Spleen (tissue), 7 donors: ENCODE data around the gene MAPKAP1.

Experiments
- POLR2A ChIP-seq, 3 donors: fragments of 450-650 bp; IDR thresholded peaks; one replicate each; pipeline ENCODE4 v1.5.1; 2017; ENCODE audit warnings: antibody characterized with exemption in 3 of 3, mild to moderate bottlenecking in 1 of 3
- POLR2AphosphoS5 ChIP-seq, 3 donors: sonication (generic); formaldehyde crosslinking; IDR thresholded peaks; one replicate each; pipeline ENCODE4 v1.5.1; 2017; ENCODE audit warnings: antibody characterized with exemption in 3 of 3
- TF ChIP-seq, protein P1 (sequence below), 11 experiments: fragments of 200-600 bp in 7 of 11; fragments of 450-650 bp in 4 of 11; sonication (generic) in 4 of 11; IDR thresholded peaks in 8 of 11; conservative IDR thresholded peaks in 3 of 11; 1 replicate in 7 of 11; 2 replicates in 4 of 11; pipeline versions ENCODE4 v1.4.0 to v1.8.0; 2016 to 2021; ENCODE audit warnings: antibody characterized with exemption in 11 of 11, inconsistent platforms in 4 of 11, mild to moderate bottlenecking in 1 of 11
- donor health status: DM: no; HTN: no; CAD: no; lungs with moderate emphysema.
- donor health status: DM: no; HTN: no; CAD: no.
- donor health status: DM: no; HTN: no; CAD: no.

DNA sequence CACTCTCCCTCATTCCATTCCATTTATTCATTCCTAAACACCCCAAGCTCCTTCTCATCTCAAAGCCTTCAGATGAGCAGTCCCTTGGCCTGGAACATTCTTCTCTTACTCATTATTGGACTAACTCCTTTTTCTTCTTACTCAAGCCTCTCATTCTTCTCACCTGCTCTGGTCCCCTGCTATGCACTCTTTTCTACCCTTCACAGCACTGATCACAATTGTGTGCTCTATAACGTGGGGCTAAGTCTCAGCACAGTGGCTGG is 212.4 kb downstream of the MAPKAP1 start:
- TF ChIP-seq, protein P1, sequence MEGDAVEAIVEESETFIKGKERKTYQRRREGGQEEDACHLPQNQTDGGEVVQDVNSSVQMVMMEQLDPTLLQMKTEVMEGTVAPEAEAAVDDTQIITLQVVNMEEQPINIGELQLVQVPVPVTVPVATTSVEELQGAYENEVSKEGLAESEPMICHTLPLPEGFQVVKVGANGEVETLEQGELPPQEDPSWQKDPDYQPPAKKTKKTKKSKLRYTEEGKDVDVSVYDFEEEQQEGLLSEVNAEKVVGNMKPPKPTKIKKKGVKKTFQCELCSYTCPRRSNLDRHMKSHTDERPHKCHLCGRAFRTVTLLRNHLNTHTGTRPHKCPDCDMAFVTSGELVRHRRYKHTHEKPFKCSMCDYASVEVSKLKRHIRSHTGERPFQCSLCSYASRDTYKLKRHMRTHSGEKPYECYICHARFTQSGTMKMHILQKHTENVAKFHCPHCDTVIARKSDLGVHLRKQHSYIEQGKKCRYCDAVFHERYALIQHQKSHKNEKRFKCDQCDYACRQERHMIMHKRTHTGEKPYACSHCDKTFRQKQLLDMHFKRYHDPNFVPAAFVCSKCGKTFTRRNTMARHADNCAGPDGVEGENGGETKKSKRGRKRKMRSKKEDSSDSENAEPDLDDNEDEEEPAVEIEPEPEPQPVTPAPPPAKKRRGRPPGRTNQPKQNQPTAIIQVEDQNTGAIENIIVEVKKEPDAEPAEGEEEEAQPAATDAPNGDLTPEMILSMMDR (IDR thresholded peaks at IDR 0.05 in 8 of 11, conservative IDR thresholded peaks at IDR 0.05 in 3 of 11), result no peak
- no peak for TF ChIP-seq POLR2A (IDR thresholded peaks at IDR 0.05)
- no peak for TF ChIP-seq POLR2AphosphoS5 (IDR thresholded peaks at IDR 0.05)
